ENCODE data around the gene SALL3.

- TF ChIP-seq POLR2A (IDR thresholded peaks at IDR 0.05) (no peak), POLR2AphosphoS5 (IDR thresholded peaks at IDR 0.05) (no peak)
- TF ChIP-seq, protein P1, sequence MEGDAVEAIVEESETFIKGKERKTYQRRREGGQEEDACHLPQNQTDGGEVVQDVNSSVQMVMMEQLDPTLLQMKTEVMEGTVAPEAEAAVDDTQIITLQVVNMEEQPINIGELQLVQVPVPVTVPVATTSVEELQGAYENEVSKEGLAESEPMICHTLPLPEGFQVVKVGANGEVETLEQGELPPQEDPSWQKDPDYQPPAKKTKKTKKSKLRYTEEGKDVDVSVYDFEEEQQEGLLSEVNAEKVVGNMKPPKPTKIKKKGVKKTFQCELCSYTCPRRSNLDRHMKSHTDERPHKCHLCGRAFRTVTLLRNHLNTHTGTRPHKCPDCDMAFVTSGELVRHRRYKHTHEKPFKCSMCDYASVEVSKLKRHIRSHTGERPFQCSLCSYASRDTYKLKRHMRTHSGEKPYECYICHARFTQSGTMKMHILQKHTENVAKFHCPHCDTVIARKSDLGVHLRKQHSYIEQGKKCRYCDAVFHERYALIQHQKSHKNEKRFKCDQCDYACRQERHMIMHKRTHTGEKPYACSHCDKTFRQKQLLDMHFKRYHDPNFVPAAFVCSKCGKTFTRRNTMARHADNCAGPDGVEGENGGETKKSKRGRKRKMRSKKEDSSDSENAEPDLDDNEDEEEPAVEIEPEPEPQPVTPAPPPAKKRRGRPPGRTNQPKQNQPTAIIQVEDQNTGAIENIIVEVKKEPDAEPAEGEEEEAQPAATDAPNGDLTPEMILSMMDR (IDR thresholded peaks at IDR 0.05 in 8 of 11, conservative IDR thresholded peaks at IDR 0.05 in 3 of 11) = no peak
Observed at GRCh38 chr18:78949216-78949615, 30.4 kb upstream of the SALL3 start.
